ENCODE results near the gene ZNF543. TPM values are rescaled to one million over a fixed set of nuclear protein-coding genes. Genes with fewer than 3 reads are reported as not detected.

Gene ZNF543
- total RNA-seq, 1 experiment from 2014 or later = 8.4 TPM

DNA sequence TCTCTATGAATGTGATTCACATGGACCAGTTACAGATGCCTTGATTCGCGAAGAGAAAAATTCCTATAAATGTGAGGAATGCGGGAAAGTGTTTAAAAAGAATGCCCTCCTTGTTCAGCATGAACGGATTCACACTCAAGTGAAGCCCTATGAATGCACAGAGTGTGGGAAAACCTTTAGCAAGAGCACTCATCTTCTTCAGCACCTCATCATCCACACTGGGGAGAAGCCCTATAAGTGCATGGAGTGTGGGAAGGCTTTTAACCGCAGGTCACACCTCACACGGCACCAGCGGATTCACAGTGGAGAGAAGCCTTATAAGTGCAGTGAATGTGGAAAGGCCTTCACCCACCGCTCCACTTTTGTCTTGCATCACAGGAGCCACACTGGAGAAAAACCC, 7.7 kb downstream of the ZNF543 start (continued):
- TF ChIP-seq CTCF (IDR thresholded peaks at IDR 0.05) (no peak), GRHL2 (CRISPR knock-in tag; IDR thresholded peaks at IDR 0.05; ENCODE audit: insufficient replicate concordance, severe bottlenecking) (no peak)

DNA sequence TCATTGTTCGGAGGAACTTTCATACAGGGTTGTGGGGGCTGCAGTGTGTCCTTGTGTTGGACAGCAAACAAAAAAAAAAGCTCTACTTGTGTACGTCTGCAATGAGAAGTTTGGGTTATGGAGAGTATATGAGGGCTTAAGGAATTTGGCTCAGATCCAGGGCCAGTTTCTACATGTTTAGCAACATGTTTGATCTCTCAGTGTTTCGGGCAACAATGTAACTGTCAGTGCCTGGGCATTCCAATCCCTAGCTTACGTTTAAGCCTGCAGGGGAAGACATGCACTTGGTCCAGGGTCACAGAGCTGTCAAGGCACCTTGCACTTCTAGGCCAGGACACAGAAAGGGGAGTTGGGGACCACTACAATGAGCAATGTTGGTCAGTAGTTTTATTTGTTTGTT, 13.9 kb downstream of the ZNF543 start:
- H3K9me3 Mint-ChIP-seq = no peaks in the 10 kb centered on the region
- no peak overlapping the region for H3K27ac Mint-ChIP-seq
- H3K4me1 Mint-ChIP-seq = no peaks in the 10 kb centered on the region
- ATAC-seq (no peak), DNase-seq (ENCODE audit: low spot score) (no peak)
- no peak overlapping the region for H3K4me3 Mint-ChIP-seq
- H3K27me3 Mint-ChIP-seq (ENCODE audit: low read depth) = no peaks in the 10 kb centered on the region; the same call in 1 of the 2 replicates
- ChIA-PET CTCF (no interaction called here), POLR2A (no interaction called here)
- no peak for TF ChIP-seq TCF7 (CRISPR knock-in tag; IDR thresholded peaks at IDR 0.05; ENCODE audit: low read depth)
- TF ChIP-seq NR2C2 (CRISPR knock-in tag; IDR thresholded peaks at IDR 0.05) = no peak
- TF ChIP-seq ZNF138 (CRISPR knock-in tag; conservative IDR thresholded peaks at IDR 0.05) = no peak
- no peak for TF ChIP-seq PRRX2 (CRISPR knock-in tag; IDR thresholded peaks at IDR 0.05)
- no peak for TF ChIP-seq CREB1 (CRISPR knock-in tag; IDR thresholded peaks at IDR 0.05)
- no peak for TF ChIP-seq USF2 (CRISPR knock-in tag; IDR thresholded peaks at IDR 0.05)
- TF ChIP-seq ZNF423 (CRISPR knock-in tag; IDR thresholded peaks at IDR 0.05) = no peak
- TF ChIP-seq GABPB1 (CRISPR knock-in tag; IDR thresholded peaks at IDR 0.05) = no peak
- no peak for TF ChIP-seq JAZF1 (CRISPR knock-in tag; IDR thresholded peaks at IDR 0.05)
- no peak for TF ChIP-seq ZNF317 (CRISPR knock-in tag; IDR thresholded peaks at IDR 0.05; ENCODE audit: borderline replicate concordance, low read depth)
- TF ChIP-seq, protein P1, sequence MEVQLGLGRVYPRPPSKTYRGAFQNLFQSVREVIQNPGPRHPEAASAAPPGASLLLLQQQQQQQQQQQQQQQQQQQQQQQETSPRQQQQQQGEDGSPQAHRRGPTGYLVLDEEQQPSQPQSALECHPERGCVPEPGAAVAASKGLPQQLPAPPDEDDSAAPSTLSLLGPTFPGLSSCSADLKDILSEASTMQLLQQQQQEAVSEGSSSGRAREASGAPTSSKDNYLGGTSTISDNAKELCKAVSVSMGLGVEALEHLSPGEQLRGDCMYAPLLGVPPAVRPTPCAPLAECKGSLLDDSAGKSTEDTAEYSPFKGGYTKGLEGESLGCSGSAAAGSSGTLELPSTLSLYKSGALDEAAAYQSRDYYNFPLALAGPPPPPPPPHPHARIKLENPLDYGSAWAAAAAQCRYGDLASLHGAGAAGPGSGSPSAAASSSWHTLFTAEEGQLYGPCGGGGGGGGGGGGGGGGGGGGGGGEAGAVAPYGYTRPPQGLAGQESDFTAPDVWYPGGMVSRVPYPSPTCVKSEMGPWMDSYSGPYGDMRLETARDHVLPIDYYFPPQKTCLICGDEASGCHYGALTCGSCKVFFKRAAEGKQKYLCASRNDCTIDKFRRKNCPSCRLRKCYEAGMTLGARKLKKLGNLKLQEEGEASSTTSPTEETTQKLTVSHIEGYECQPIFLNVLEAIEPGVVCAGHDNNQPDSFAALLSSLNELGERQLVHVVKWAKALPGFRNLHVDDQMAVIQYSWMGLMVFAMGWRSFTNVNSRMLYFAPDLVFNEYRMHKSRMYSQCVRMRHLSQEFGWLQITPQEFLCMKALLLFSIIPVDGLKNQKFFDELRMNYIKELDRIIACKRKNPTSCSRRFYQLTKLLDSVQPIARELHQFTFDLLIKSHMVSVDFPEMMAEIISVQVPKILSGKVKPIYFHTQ (CRISPR knock-in tag; IDR thresholded peaks at IDR 0.05) = no peak
- no peak for TF ChIP-seq ZNF512 (CRISPR knock-in tag; IDR thresholded peaks at IDR 0.05; ENCODE audit: borderline replicate concordance)
- TF ChIP-seq, protein P2, sequence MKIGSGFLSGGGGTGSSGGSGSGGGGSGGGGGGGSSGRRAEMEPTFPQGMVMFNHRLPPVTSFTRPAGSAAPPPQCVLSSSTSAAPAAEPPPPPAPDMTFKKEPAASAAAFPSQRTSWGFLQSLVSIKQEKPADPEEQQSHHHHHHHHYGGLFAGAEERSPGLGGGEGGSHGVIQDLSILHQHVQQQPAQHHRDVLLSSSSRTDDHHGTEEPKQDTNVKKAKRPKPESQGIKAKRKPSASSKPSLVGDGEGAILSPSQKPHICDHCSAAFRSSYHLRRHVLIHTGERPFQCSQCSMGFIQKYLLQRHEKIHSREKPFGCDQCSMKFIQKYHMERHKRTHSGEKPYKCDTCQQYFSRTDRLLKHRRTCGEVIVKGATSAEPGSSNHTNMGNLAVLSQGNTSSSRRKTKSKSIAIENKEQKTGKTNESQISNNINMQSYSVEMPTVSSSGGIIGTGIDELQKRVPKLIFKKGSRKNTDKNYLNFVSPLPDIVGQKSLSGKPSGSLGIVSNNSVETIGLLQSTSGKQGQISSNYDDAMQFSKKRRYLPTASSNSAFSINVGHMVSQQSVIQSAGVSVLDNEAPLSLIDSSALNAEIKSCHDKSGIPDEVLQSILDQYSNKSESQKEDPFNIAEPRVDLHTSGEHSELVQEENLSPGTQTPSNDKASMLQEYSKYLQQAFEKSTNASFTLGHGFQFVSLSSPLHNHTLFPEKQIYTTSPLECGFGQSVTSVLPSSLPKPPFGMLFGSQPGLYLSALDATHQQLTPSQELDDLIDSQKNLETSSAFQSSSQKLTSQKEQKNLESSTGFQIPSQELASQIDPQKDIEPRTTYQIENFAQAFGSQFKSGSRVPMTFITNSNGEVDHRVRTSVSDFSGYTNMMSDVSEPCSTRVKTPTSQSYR (CRISPR knock-in tag; IDR thresholded peaks at IDR 0.05) = no peak
- TF ChIP-seq, protein P3, sequence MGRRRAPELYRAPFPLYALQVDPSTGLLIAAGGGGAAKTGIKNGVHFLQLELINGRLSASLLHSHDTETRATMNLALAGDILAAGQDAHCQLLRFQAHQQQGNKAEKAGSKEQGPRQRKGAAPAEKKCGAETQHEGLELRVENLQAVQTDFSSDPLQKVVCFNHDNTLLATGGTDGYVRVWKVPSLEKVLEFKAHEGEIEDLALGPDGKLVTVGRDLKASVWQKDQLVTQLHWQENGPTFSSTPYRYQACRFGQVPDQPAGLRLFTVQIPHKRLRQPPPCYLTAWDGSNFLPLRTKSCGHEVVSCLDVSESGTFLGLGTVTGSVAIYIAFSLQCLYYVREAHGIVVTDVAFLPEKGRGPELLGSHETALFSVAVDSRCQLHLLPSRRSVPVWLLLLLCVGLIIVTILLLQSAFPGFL (CRISPR knock-in tag; IDR thresholded peaks at IDR 0.05; ENCODE audit: borderline replicate concordance) = no peak
- TF ChIP-seq, protein P4, sequence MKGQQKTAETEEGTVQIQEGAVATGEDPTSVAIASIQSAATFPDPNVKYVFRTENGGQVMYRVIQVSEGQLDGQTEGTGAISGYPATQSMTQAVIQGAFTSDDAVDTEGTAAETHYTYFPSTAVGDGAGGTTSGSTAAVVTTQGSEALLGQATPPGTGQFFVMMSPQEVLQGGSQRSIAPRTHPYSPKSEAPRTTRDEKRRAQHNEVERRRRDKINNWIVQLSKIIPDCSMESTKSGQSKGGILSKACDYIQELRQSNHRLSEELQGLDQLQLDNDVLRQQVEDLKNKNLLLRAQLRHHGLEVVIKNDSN (CRISPR knock-in tag; IDR thresholded peaks at IDR 0.05) = no peak
- TF ChIP-seq ZNF532 (CRISPR knock-in tag; IDR thresholded peaks at IDR 0.05; ENCODE audit: borderline replicate concordance) = no peak
- H3K36me3 Mint-ChIP-seq = peaks cover 2% of the 10 kb centered on the region

Data from WTC11 (cell line).